GM23338 (cell line): ENCODE measurements around the gene ARHGEF19.

Experiments
- CREB1 ChIP-seq: fragments of 250-450 bp; sonication (Bioruptor Pico); IDR thresholded peaks from 2 replicates; pipeline ENCODE4 v1.5.0; 2020; ENCODE audit warnings: low read depth, mild to moderate bottlenecking, moderate library complexity
- EZH2 ChIP-seq: fragments of 200-600 bp; sonication (generic); IDR thresholded peaks from one replicate; pipeline ENCODE4 v1.8.0; 2017; ENCODE audit warnings: antibody characterized with exemption, mild to moderate bottlenecking, low read depth; ENCODE audit not compliant: unreplicated experiment
- EZH2phosphoT487 ChIP-seq: fragments of 200-600 bp; sonication (generic); IDR thresholded peaks from one replicate; pipeline ENCODE4 v1.8.1; 2018; ENCODE audit warnings: antibody characterized with exemption; ENCODE audit not compliant: unreplicated experiment
- JUNB ChIP-seq: IDR thresholded peaks from one replicate; pipeline ENCODE4 v1.6.1; 2016; ENCODE audit warnings: antibody characterized with exemption; ENCODE audit not compliant: unreplicated experiment
- NANOG ChIP-seq: IDR thresholded peaks from 2 replicates; pipeline ENCODE4 v1.6.1; 2016; ENCODE audit warnings: antibody characterized with exemption, borderline replicate concordance
- POLR2AphosphoS5 ChIP-seq: IDR thresholded peaks from 2 replicates; pipeline ENCODE4 v1.6.1; 2016; ENCODE audit warnings: antibody characterized with exemption, low read depth
- STAT1 ChIP-seq: IDR thresholded peaks from one replicate; pipeline ENCODE4 v1.6.1; 2016; ENCODE audit warnings: antibody characterized with exemption; ENCODE audit not compliant: unreplicated experiment
- ZNF114 ChIP-seq: fragments of 250-450 bp; sonication (Bioruptor Pico); IDR thresholded peaks from 2 replicates; pipeline ENCODE4 v1.5.0; 2020; ENCODE audit warnings: mild to moderate bottlenecking, moderate library complexity
- TF ChIP-seq, protein P1 (sequence below), 2 experiments: fragments of 200-600 bp in 1 of 2; sonication (generic) in 1 of 2; conservative IDR thresholded peaks; 2 replicates each; pipeline versions ENCODE4 v1.5.1 to v1.6.1; 2016 to 2017; ENCODE audit warnings: antibody characterized with exemption in 2 of 2, low read depth in 2 of 2, mild to moderate bottlenecking in 2 of 2, moderate library complexity in 1 of 2
- TF ChIP-seq, protein P2 (sequence below): IDR thresholded peaks from one replicate; pipeline ENCODE4 v1.6.1; 2018; ENCODE audit warnings: antibody characterized with exemption; ENCODE audit not compliant: unreplicated experiment
- TF ChIP-seq, protein P3 (sequence below): IDR thresholded peaks from 2 replicates; pipeline ENCODE4 v1.6.1; 2016; ENCODE audit warnings: antibody characterized with exemption
- TF ChIP-seq, protein P4 (sequence below): fragments of 250-450 bp; sonication (Bioruptor Pico); IDR thresholded peaks from 2 replicates; pipeline ENCODE4 v1.5.0; 2020; ENCODE audit warnings: mild to moderate bottlenecking, moderate library complexity

DNA sequence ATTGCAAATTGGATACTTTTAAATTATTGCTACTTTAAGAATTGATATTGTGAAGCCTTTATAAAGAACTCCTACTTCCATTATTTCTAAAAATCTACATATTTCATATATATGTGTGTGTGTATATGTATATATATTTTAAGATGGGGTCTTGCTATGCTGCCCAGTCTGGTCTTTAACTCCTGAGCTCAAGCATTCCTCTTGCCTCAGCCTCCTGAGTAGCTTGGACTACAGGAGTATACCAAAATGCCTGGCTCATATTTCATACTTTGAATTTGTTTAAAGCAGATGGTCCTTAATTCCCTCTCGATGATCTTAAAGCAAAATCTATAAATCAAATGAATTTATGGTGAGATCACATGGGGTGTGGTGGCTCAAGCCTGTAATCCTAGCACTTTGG lies 49.6 kb upstream of the ARHGEF19 start:
- TF ChIP-seq, protein P1, sequence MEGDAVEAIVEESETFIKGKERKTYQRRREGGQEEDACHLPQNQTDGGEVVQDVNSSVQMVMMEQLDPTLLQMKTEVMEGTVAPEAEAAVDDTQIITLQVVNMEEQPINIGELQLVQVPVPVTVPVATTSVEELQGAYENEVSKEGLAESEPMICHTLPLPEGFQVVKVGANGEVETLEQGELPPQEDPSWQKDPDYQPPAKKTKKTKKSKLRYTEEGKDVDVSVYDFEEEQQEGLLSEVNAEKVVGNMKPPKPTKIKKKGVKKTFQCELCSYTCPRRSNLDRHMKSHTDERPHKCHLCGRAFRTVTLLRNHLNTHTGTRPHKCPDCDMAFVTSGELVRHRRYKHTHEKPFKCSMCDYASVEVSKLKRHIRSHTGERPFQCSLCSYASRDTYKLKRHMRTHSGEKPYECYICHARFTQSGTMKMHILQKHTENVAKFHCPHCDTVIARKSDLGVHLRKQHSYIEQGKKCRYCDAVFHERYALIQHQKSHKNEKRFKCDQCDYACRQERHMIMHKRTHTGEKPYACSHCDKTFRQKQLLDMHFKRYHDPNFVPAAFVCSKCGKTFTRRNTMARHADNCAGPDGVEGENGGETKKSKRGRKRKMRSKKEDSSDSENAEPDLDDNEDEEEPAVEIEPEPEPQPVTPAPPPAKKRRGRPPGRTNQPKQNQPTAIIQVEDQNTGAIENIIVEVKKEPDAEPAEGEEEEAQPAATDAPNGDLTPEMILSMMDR (conservative IDR thresholded peaks at IDR 0.05; ENCODE audit: low read depth in 2 of 2) = no peak
- no peak for TF ChIP-seq EZH2
- TF ChIP-seq, protein P2, sequence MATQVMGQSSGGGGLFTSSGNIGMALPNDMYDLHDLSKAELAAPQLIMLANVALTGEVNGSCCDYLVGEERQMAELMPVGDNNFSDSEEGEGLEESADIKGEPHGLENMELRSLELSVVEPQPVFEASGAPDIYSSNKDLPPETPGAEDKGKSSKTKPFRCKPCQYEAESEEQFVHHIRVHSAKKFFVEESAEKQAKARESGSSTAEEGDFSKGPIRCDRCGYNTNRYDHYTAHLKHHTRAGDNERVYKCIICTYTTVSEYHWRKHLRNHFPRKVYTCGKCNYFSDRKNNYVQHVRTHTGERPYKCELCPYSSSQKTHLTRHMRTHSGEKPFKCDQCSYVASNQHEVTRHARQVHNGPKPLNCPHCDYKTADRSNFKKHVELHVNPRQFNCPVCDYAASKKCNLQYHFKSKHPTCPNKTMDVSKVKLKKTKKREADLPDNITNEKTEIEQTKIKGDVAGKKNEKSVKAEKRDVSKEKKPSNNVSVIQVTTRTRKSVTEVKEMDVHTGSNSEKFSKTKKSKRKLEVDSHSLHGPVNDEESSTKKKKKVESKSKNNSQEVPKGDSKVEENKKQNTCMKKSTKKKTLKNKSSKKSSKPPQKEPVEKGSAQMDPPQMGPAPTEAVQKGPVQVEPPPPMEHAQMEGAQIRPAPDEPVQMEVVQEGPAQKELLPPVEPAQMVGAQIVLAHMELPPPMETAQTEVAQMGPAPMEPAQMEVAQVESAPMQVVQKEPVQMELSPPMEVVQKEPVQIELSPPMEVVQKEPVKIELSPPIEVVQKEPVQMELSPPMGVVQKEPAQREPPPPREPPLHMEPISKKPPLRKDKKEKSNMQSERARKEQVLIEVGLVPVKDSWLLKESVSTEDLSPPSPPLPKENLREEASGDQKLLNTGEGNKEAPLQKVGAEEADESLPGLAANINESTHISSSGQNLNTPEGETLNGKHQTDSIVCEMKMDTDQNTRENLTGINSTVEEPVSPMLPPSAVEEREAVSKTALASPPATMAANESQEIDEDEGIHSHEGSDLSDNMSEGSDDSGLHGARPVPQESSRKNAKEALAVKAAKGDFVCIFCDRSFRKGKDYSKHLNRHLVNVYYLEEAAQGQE = no peak
- no peak for TF ChIP-seq ZNF114
- no peak for TF ChIP-seq POLR2AphosphoS5
- no peak for TF ChIP-seq STAT1
- no peak for TF ChIP-seq EZH2phosphoT487
- no peak for TF ChIP-seq CREB1 (CRISPR knock-in tag)
- TF ChIP-seq, protein P3, sequence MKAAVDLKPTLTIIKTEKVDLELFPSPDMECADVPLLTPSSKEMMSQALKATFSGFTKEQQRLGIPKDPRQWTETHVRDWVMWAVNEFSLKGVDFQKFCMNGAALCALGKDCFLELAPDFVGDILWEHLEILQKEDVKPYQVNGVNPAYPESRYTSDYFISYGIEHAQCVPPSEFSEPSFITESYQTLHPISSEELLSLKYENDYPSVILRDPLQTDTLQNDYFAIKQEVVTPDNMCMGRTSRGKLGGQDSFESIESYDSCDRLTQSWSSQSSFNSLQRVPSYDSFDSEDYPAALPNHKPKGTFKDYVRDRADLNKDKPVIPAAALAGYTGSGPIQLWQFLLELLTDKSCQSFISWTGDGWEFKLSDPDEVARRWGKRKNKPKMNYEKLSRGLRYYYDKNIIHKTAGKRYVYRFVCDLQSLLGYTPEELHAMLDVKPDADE = no peak
- TF ChIP-seq NANOG = no peak
- TF ChIP-seq JUNB = no peak
- TF ChIP-seq, protein P4, sequence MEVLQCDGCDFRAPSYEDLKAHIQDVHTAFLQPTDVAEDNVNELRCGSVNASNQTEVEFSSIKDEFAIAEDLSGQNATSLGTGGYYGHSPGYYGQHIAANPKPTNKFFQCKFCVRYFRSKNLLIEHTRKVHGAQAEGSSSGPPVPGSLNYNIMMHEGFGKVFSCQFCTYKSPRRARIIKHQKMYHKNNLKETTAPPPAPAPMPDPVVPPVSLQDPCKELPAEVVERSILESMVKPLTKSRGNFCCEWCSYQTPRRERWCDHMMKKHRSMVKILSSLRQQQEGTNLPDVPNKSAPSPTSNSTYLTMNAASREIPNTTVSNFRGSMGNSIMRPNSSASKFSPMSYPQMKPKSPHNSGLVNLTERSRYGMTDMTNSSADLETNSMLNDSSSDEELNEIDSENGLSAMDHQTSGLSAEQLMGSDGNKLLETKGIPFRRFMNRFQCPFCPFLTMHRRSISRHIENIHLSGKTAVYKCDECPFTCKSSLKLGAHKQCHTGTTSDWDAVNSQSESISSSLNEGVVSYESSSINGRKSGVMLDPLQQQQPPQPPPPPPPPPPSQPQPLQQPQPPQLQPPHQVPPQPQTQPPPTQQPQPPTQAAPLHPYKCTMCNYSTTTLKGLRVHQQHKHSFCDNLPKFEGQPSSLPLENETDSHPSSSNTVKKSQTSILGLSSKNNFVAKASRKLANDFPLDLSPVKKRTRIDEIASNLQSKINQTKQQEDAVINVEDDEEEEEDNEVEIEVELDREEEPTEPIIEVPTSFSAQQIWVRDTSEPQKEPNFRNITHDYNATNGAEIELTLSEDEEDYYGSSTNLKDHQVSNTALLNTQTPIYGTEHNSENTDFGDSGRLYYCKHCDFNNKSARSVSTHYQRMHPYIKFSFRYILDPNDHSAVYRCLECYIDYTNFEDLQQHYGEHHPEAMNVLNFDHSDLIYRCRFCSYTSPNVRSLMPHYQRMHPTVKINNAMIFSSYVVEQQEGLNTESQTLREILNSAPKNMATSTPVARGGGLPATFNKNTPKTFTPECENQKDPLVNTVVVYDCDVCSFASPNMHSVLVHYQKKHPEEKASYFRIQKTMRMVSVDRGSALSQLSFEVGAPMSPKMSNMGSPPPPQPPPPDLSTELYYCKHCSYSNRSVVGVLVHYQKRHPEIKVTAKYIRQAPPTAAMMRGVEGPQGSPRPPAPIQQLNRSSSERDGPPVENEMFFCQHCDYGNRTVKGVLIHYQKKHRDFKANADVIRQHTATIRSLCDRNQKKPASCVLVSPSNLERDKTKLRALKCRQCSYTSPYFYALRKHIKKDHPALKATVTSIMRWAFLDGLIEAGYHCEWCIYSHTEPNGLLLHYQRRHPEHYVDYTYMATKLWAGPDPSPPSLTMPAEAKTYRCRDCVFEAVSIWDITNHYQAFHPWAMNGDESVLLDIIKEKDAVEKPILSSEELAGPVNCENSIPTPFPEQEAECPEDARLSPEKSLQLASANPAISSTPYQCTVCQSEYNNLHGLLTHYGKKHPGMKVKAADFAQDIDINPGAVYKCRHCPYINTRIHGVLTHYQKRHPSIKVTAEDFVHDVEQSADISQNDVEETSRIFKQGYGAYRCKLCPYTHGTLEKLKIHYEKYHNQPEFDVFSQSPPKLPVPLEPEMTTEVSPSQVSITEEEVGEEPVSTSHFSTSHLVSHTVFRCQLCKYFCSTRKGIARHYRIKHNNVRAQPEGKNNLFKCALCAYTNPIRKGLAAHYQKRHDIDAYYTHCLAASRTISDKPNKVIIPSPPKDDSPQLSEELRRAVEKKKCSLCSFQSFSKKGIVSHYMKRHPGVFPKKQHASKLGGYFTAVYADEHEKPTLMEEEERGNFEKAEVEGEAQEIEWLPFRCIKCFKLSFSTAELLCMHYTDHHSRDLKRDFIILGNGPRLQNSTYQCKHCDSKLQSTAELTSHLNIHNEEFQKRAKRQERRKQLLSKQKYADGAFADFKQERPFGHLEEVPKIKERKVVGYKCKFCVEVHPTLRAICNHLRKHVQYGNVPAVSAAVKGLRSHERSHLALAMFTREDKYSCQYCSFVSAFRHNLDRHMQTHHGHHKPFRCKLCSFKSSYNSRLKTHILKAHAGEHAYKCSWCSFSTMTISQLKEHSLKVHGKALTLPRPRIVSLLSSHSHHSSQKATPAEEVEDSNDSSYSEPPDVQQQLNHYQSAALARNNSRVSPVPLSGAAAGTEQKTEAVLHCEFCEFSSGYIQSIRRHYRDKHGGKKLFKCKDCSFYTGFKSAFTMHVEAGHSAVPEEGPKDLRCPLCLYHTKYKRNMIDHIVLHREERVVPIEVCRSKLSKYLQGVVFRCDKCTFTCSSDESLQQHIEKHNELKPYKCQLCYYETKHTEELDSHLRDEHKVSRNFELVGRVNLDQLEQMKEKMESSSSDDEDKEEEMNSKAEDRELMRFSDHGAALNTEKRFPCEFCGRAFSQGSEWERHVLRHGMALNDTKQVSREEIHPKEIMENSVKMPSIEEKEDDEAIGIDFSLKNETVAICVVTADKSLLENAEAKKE (CRISPR knock-in tag) = no peak
